ENCODE measurements around the gene PI3. TPM values are rescaled to one million over a fixed set of nuclear protein-coding genes. Genes with fewer than 3 reads are reported as not detected.

Gene PI3, protein sequence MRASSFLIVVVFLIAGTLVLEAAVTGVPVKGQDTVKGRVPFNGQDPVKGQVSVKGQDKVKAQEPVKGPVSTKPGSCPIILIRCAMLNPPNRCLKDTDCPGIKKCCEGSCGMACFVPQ
- total RNA-seq, result not detected
- not detected for polyA plus RNA-seq

DNA sequence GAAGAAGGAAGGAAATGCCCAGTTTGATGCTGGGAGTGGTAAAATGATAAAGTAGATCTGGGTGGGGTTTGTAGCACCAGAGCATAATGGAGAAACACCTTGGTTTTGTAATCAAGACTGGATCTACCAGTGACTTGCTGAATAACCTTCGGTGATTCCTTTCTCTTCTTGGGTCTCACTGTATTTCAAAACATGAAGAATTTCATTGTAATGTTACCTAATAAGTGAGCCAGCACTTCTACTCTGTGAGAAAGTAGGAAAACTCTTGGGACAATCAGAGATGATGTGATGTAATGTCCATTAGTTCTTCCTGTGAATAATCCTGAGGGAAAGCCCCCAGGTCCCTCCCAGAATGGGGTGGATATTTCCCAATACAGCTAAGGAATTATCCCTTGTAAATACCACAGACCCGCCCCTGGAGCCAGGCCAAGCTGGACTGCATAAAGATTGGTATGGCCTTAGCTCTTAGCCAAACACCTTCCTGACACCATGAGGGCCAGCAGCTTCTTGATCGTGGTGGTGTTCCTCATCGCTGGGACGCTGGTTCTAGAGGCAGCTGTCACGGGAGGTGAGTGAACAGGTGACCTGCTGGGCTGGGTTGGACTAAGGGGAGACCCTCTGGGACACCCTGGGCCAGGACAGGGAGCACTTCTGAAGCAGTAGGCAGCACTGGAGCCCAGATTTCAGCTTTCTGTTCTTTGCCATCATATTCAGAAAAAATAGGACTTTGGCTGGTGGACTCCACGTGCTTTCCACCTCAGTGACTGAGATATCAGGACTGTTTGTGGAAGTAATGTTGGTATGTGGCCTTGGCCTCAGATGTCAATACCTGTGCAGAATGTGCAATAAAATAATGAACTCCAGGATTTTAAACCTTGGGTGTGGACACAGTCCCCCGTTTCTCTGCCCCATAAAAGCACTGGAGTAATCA lies at the start of gene PI3:
PI3 (plus strand) TSS at position 469 of the 931 bp plus-strand sequence; CDS start at position 490, 21 bp downstream.
- H3K4me3 ChIP-seq (ENCODE audit: low read depth in 1 of 3, low read length in 3 of 3), result no peak within 1 kb of the TSS
- H3K4me1 ChIP-seq (ENCODE audit: control insufficient read depth in 4 of 4, insufficient read depth in 4 of 4, low read length in 3 of 4), result no peaks in the 10 kb centered on the region
- peaks cover 0 to 8% (median 0%) of the 10 kb centered on the region in 4 donors for H3K27me3 ChIP-seq (ENCODE audit: control insufficient read depth in 4 of 4, insufficient read depth in 4 of 4, low read length in 3 of 4)
- H3K9me3 ChIP-seq (ENCODE audit: control insufficient read depth in 4 of 4, low read length in 3 of 4), result peaks cover 0 to 5% (median 1%) of the 10 kb centered on the region in 4 donors
- 57% methylated on average over 8 of the region's 8 CpGs for WGBS
- no peak within 1 kb of the TSS for H3K9ac ChIP-seq (ENCODE audit: low read depth in 1 of 2, low read length in 2 of 2)
- no peak within 1 kb of the TSS for H3K27ac ChIP-seq (ENCODE audit: low read depth in 1 of 2, low read length in 2 of 2)
- no peaks in the 10 kb centered on the region for H3K36me3 ChIP-seq (ENCODE audit: control insufficient read depth in 4 of 4, insufficient read depth in 3 of 4, low read depth in 1 of 4, low read length in 3 of 4)
- TF ChIP-seq, protein P1, sequence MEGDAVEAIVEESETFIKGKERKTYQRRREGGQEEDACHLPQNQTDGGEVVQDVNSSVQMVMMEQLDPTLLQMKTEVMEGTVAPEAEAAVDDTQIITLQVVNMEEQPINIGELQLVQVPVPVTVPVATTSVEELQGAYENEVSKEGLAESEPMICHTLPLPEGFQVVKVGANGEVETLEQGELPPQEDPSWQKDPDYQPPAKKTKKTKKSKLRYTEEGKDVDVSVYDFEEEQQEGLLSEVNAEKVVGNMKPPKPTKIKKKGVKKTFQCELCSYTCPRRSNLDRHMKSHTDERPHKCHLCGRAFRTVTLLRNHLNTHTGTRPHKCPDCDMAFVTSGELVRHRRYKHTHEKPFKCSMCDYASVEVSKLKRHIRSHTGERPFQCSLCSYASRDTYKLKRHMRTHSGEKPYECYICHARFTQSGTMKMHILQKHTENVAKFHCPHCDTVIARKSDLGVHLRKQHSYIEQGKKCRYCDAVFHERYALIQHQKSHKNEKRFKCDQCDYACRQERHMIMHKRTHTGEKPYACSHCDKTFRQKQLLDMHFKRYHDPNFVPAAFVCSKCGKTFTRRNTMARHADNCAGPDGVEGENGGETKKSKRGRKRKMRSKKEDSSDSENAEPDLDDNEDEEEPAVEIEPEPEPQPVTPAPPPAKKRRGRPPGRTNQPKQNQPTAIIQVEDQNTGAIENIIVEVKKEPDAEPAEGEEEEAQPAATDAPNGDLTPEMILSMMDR (IDR thresholded peaks at IDR 0.05; ENCODE audit: low read depth, low read length, missing input control), result no peak
- TF ChIP-seq, protein P2, sequence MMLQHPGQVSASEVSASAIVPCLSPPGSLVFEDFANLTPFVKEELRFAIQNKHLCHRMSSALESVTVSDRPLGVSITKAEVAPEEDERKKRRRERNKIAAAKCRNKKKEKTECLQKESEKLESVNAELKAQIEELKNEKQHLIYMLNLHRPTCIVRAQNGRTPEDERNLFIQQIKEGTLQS (IDR thresholded peaks at IDR 0.05), result no peak
- TF ChIP-seq JUND (IDR thresholded peaks at IDR 0.05) (no peak), SP1 (IDR thresholded peaks at IDR 0.05) (no peak), RXRA (IDR thresholded peaks at IDR 0.05) (no peak), YY1 (IDR thresholded peaks at IDR 0.05) (no peak), EGR1 (IDR thresholded peaks at IDR 0.05; ENCODE audit: low read depth in 2 of 2) (no peak), FOXA1 (IDR thresholded peaks at IDR 0.05) (no peak), FOXA2 (IDR thresholded peaks at IDR 0.05) (no peak), HNF4G (IDR thresholded peaks at IDR 0.05) (no peak), TAF1 (conservative IDR thresholded peaks at IDR 0.05) (no peak), NR2F2 (IDR thresholded peaks at IDR 0.05) (no peak), HNF4A (conservative IDR thresholded peaks at IDR 0.05) (no peak)
- TF ChIP-seq, protein P3, sequence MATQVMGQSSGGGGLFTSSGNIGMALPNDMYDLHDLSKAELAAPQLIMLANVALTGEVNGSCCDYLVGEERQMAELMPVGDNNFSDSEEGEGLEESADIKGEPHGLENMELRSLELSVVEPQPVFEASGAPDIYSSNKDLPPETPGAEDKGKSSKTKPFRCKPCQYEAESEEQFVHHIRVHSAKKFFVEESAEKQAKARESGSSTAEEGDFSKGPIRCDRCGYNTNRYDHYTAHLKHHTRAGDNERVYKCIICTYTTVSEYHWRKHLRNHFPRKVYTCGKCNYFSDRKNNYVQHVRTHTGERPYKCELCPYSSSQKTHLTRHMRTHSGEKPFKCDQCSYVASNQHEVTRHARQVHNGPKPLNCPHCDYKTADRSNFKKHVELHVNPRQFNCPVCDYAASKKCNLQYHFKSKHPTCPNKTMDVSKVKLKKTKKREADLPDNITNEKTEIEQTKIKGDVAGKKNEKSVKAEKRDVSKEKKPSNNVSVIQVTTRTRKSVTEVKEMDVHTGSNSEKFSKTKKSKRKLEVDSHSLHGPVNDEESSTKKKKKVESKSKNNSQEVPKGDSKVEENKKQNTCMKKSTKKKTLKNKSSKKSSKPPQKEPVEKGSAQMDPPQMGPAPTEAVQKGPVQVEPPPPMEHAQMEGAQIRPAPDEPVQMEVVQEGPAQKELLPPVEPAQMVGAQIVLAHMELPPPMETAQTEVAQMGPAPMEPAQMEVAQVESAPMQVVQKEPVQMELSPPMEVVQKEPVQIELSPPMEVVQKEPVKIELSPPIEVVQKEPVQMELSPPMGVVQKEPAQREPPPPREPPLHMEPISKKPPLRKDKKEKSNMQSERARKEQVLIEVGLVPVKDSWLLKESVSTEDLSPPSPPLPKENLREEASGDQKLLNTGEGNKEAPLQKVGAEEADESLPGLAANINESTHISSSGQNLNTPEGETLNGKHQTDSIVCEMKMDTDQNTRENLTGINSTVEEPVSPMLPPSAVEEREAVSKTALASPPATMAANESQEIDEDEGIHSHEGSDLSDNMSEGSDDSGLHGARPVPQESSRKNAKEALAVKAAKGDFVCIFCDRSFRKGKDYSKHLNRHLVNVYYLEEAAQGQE (IDR thresholded peaks at IDR 0.05), result no peak
- TF ChIP-seq, protein P4, sequence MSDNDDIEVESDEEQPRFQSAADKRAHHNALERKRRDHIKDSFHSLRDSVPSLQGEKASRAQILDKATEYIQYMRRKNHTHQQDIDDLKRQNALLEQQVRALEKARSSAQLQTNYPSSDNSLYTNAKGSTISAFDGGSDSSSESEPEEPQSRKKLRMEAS (IDR thresholded peaks at IDR 0.05), result no peak
- DNase-seq (ENCODE audit: low spot score), result no peak

DNA sequence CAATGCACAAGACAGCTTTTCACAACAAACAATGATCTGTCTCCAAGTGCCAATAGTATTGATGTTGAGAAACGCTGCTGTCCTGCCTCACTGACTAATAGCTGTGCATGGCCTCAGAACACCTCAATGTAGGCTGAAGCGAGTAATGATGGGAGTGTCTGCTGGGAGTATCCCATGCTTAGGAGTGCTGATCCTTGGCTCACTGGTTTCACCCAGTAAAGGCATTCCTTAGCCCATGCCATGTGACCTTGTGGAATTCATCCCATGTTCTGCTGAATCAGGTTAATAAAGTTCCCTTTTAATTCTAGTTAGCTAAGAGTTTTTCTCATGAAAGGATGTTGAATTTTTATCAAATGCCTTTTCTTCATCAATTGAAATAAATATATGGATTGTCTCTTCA lies 46.6 kb upstream of the PI3 start:
- Histone ChIP-seq H3K4me1 (ENCODE audit: control insufficient read depth in 4 of 4, insufficient read depth in 4 of 4, low read length in 3 of 4) (no peaks in the 10 kb centered on the region), H3K9me3 (ENCODE audit: control insufficient read depth in 4 of 4, low read length in 3 of 4) (no peaks in the 10 kb centered on the region), H3K36me3 (ENCODE audit: control insufficient read depth in 4 of 4, insufficient read depth in 3 of 4, low read depth in 1 of 4, low read length in 3 of 4) (no peaks in the 10 kb centered on the region), H3K27ac (ENCODE audit: low read depth in 1 of 2, low read length in 2 of 2) (no peak overlapping the region), H3K4me3 (ENCODE audit: low read depth in 1 of 3, low read length in 3 of 3) (no peak overlapping the region), H3K9ac (ENCODE audit: low read depth in 1 of 2, low read length in 2 of 2) (no peak overlapping the region), H3K27me3 (ENCODE audit: control insufficient read depth in 4 of 4, insufficient read depth in 4 of 4, low read length in 3 of 4) (peaks cover 0 to 16% (median 3%) of the 10 kb centered on the region in 4 donors)
- DNase-seq (ENCODE audit: low spot score), result no peak
- 67% methylated on average over 2 of the region's 2 CpGs for WGBS
- TF ChIP-seq GABPA (IDR thresholded peaks at IDR 0.05 in 1 of 2, conservative IDR thresholded peaks at IDR 0.05 in 1 of 2) (no peak), FOXA1 (IDR thresholded peaks at IDR 0.05) (no peak), YY1 (IDR thresholded peaks at IDR 0.05) (no peak)
